SK-N-SH treated with all-trans-retinoic acid at 6 μM for 48 hours (cell line): ENCODE measurements around the gene LYG1.

Experiments
- ATAC-seq: fragments of 200-7000 bp; cut with Tn5 transposase; 3 replicates; pipeline ENCODE4 v1.9.1; 2020; ENCODE audit warnings: mild to moderate bottlenecking, moderate library complexity
- BACH2 ChIP-seq: fragments of 250-450 bp; sonication (Bioruptor Pico); IDR thresholded peaks from 2 replicates; pipeline ENCODE4 v1.9.0; 2021; ENCODE audit warnings: mild to moderate bottlenecking, borderline replicate concordance
- CSDC2 ChIP-seq: fragments of 250-450 bp; sonication (Bioruptor Pico); IDR thresholded peaks from 2 replicates; pipeline ENCODE4 v1.5.0; 2020; ENCODE audit warnings: mild to moderate bottlenecking, moderate library complexity
- ESRRG ChIP-seq: fragments of 250-450 bp; sonication (Bioruptor Pico); IDR thresholded peaks from 2 replicates; pipeline ENCODE4 v1.6.1; 2021; ENCODE audit warnings: mild to moderate bottlenecking
- GLIS3 ChIP-seq: fragments of 250-450 bp; sonication (Bioruptor Pico); IDR thresholded peaks from 2 replicates; pipeline ENCODE4 v1.5.0; 2020; ENCODE audit warnings: mild to moderate bottlenecking, moderate library complexity
- ISL1 ChIP-seq: fragments of 250-450 bp; sonication (Bioruptor Pico); IDR thresholded peaks from 2 replicates; pipeline ENCODE4 v2.1.2; 2022; ENCODE audit warnings: mild to moderate bottlenecking, moderate library complexity
- OSR1 ChIP-seq: fragments of 250-450 bp; sonication (Bioruptor Pico); IDR thresholded peaks from 2 replicates; pipeline ENCODE4 v1.8.0; 2022; ENCODE audit warnings: moderate library complexity, mild to moderate bottlenecking, inconsistent platforms
- PPARA ChIP-seq: fragments of 250-450 bp; sonication (Bioruptor Pico); IDR thresholded peaks from 2 replicates; pipeline ENCODE4 v1.5.0; 2020; ENCODE audit warnings: mild to moderate bottlenecking, borderline replicate concordance
- RARB ChIP-seq: fragments of 250-450 bp; sonication (Bioruptor Pico); IDR thresholded peaks from 2 replicates; pipeline ENCODE4 v1.8.0; 2021; ENCODE audit warnings: mild to moderate bottlenecking, moderate library complexity
- SNAI2 ChIP-seq: fragments of 250-450 bp; sonication (Bioruptor Pico); IDR thresholded peaks from 2 replicates; pipeline ENCODE4 v1.5.0; 2020; ENCODE audit warnings: mild to moderate bottlenecking, moderate library complexity
- TCF4 ChIP-seq: fragments of 250-450 bp; sonication (Bioruptor Pico); IDR thresholded peaks from 2 replicates; pipeline ENCODE4 v1.8.0; 2021; ENCODE audit warnings: mild to moderate bottlenecking, moderate library complexity, borderline replicate concordance
- TOX ChIP-seq: fragments of 250-450 bp; sonication (Bioruptor Pico); IDR thresholded peaks from 2 replicates; pipeline ENCODE4 v1.8.0; 2021; ENCODE audit warnings: mild to moderate bottlenecking, moderate library complexity, borderline replicate concordance
- ZC3H10 ChIP-seq: fragments of 250-450 bp; sonication (Bioruptor Pico); IDR thresholded peaks from 2 replicates; pipeline ENCODE4 v1.5.1; 2021; ENCODE audit warnings: mild to moderate bottlenecking, moderate library complexity
- ZFP3 ChIP-seq: fragments of 250-450 bp; sonication (Bioruptor Pico); IDR thresholded peaks from 2 replicates; pipeline ENCODE4 v1.5.0; 2020; ENCODE audit warnings: mild to moderate bottlenecking, moderate library complexity
- ZFP30 ChIP-seq: fragments of 450-650 bp; formaldehyde crosslinking; IDR thresholded peaks from 2 replicates; pipeline ENCODE4 v1.5.0; 2022; ENCODE audit warnings: mild to moderate bottlenecking, moderate library complexity
- ZNF565 ChIP-seq: fragments of 450-650 bp; formaldehyde crosslinking; conservative IDR thresholded peaks from 2 replicates; pipeline ENCODE4 v1.5.0; 2020; ENCODE audit warnings: low read depth, mild to moderate bottlenecking, moderate library complexity
- ZNF70 ChIP-seq: fragments of 450-650 bp; formaldehyde crosslinking; IDR thresholded peaks from 2 replicates; pipeline ENCODE4 v1.5.0; 2020; ENCODE audit warnings: mild to moderate bottlenecking, moderate library complexity
- ZNF8 ChIP-seq: fragments of 450-650 bp; formaldehyde crosslinking; IDR thresholded peaks from 2 replicates; pipeline ENCODE4 v1.5.0; 2020; ENCODE audit warnings: mild to moderate bottlenecking, moderate library complexity
- TF ChIP-seq, protein P1 (sequence below): fragments of 250-450 bp; sonication (Bioruptor Pico); IDR thresholded peaks from 2 replicates; pipeline ENCODE4 v1.5.1; 2020; ENCODE audit warnings: low read depth, mild to moderate bottlenecking, moderate library complexity
- TF ChIP-seq, protein P2 (sequence below): fragments of 250-450 bp; sonication (Bioruptor Pico); IDR thresholded peaks from 2 replicates; pipeline ENCODE4 v1.5.1; 2021; ENCODE audit warnings: mild to moderate bottlenecking, moderate library complexity
- TF ChIP-seq, protein P3 (sequence below): fragments of 250-450 bp; sonication (Bioruptor Pico); IDR thresholded peaks from 2 replicates; pipeline ENCODE4 v1.8.0; 2021; ENCODE audit warnings: low read depth, mild to moderate bottlenecking, moderate library complexity, borderline replicate concordance
- TF ChIP-seq, protein P4 (sequence below): fragments of 250-450 bp; sonication (Bioruptor Pico); IDR thresholded peaks from 2 replicates; pipeline ENCODE4 v1.8.0; 2020; ENCODE audit warnings: mild to moderate bottlenecking, moderate library complexity, borderline replicate concordance
- TF ChIP-seq, protein P5 (sequence below): fragments of 250-450 bp; sonication (Bioruptor Pico); IDR thresholded peaks from 2 replicates; pipeline ENCODE4 v1.5.0; 2020; ENCODE audit warnings: mild to moderate bottlenecking, moderate library complexity

The LYG1 gene

DNA sequence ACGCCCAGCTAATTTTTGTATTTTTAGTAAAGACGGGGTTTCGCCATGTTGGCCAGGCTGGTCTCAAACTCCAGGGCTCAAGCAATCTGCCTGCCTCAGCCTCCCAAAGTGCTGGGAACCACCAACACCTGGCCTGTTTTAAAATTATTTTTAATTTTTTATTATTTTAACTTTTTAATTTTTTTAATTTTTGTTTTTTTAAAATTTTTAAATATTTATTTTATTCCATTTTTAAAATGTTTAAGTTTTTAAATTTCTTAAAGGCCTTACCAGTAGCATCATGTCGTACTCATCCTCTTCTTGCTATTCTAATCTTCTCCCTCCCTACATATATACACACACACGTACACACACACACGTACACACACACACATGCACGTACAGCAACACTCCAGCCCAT is 1.4 kb downstream of the LYG1 start:
- no peak for ATAC-seq
- TF ChIP-seq TCF4 (CRISPR knock-in tag) (no peak), RARB (CRISPR knock-in tag) (no peak), ZNF565 (CRISPR knock-in tag) (no peak), ZFP3 (no peak), CSDC2 (no peak), ZNF70 (CRISPR knock-in tag) (no peak), ESRRG (CRISPR knock-in tag) (no peak)
- TF ChIP-seq, protein P1, sequence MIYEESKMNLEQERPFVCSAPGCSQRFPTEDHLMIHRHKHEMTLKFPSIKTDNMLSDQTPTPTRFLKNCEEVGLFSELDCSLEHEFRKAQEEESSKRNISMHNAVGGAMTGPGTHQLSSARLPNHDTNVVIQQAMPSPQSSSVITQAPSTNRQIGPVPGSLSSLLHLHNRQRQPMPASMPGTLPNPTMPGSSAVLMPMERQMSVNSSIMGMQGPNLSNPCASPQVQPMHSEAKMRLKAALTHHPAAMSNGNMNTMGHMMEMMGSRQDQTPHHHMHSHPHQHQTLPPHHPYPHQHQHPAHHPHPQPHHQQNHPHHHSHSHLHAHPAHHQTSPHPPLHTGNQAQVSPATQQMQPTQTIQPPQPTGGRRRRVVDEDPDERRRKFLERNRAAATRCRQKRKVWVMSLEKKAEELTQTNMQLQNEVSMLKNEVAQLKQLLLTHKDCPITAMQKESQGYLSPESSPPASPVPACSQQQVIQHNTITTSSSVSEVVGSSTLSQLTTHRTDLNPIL (CRISPR knock-in tag), result no peak

DNA sequence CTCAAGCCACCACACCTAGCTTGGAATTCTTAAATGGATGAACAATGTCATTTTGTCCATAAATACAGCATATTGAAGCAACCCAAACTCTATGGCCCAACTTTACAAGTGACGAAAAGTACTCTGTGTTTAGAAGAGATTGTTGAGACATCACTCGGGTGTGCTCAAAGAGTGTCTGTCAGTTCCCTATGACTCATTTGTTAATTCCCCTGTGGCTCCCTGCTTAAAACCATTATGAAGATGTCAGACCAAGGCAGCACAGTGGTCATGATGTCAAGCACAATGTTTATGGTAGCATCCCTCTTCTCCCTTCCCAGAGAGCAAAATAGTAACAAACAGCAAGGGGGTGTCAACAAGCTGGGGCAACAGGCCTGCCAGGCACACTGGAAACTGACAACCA is 3.0 kb downstream of the LYG1 start:
- TF ChIP-seq, protein P2, sequence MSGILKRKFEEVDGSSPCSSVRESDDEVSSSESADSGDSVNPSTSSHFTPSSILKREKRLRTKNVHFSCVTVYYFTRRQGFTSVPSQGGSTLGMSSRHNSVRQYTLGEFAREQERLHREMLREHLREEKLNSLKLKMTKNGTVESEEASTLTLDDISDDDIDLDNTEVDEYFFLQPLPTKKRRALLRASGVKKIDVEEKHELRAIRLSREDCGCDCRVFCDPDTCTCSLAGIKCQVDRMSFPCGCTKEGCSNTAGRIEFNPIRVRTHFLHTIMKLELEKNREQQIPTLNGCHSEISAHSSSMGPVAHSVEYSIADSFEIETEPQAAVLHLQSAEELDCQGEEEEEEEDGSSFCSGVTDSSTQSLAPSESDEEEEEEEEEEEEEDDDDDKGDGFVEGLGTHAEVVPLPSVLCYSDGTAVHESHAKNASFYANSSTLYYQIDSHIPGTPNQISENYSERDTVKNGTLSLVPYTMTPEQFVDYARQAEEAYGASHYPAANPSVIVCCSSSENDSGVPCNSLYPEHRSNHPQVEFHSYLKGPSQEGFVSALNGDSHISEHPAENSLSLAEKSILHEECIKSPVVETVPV (CRISPR knock-in tag), result no peak
- no peak for TF ChIP-seq PPARA
- TF ChIP-seq TCF4 (CRISPR knock-in tag), result no peak
- TF ChIP-seq RARB (CRISPR knock-in tag), result no peak
- no peak for TF ChIP-seq OSR1
- TF ChIP-seq, protein P3, sequence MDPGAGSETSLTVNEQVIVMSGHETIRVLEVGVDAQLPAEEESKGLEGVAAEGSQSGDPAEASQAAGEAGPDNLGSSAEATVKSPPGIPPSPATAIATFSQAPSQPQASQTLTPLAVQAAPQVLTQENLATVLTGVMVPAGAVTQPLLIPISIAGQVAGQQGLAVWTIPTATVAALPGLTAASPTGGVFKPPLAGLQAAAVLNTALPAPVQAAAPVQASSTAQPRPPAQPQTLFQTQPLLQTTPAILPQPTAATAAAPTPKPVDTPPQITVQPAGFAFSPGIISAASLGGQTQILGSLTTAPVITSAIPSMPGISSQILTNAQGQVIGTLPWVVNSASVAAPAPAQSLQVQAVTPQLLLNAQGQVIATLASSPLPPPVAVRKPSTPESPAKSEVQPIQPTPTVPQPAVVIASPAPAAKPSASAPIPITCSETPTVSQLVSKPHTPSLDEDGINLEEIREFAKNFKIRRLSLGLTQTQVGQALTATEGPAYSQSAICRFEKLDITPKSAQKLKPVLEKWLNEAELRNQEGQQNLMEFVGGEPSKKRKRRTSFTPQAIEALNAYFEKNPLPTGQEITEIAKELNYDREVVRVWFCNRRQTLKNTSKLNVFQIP (CRISPR knock-in tag), result no peak
- no peak for TF ChIP-seq BACH2
- TF ChIP-seq, protein P4, sequence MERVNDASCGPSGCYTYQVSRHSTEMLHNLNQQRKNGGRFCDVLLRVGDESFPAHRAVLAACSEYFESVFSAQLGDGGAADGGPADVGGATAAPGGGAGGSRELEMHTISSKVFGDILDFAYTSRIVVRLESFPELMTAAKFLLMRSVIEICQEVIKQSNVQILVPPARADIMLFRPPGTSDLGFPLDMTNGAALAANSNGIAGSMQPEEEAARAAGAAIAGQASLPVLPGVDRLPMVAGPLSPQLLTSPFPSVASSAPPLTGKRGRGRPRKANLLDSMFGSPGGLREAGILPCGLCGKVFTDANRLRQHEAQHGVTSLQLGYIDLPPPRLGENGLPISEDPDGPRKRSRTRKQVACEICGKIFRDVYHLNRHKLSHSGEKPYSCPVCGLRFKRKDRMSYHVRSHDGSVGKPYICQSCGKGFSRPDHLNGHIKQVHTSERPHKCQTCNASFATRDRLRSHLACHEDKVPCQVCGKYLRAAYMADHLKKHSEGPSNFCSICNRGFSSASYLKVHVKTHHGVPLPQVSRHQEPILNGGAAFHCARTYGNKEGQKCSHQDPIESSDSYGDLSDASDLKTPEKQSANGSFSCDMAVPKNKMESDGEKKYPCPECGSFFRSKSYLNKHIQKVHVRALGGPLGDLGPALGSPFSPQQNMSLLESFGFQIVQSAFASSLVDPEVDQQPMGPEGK (CRISPR knock-in tag), result no peak
- TF ChIP-seq ZFP3, result no peak
- TF ChIP-seq, protein P5, sequence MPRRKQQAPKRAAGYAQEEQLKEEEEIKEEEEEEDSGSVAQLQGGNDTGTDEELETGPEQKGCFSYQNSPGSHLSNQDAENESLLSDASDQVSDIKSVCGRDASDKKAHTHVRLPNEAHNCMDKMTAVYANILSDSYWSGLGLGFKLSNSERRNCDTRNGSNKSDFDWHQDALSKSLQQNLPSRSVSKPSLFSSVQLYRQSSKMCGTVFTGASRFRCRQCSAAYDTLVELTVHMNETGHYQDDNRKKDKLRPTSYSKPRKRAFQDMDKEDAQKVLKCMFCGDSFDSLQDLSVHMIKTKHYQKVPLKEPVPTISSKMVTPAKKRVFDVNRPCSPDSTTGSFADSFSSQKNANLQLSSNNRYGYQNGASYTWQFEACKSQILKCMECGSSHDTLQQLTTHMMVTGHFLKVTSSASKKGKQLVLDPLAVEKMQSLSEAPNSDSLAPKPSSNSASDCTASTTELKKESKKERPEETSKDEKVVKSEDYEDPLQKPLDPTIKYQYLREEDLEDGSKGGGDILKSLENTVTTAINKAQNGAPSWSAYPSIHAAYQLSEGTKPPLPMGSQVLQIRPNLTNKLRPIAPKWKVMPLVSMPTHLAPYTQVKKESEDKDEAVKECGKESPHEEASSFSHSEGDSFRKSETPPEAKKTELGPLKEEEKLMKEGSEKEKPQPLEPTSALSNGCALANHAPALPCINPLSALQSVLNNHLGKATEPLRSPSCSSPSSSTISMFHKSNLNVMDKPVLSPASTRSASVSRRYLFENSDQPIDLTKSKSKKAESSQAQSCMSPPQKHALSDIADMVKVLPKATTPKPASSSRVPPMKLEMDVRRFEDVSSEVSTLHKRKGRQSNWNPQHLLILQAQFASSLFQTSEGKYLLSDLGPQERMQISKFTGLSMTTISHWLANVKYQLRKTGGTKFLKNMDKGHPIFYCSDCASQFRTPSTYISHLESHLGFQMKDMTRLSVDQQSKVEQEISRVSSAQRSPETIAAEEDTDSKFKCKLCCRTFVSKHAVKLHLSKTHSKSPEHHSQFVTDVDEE, result no peak
- TF ChIP-seq ZNF565 (CRISPR knock-in tag), result no peak
- no peak for TF ChIP-seq GLIS3
- TF ChIP-seq TOX (CRISPR knock-in tag), result no peak
- TF ChIP-seq ESRRG (CRISPR knock-in tag), result no peak
- TF ChIP-seq ZC3H10 (CRISPR knock-in tag), result no peak
- no peak for TF ChIP-seq ZNF8 (CRISPR knock-in tag)
- no peak for TF ChIP-seq CSDC2
- TF ChIP-seq ZFP30 (CRISPR knock-in tag), result no peak
- no peak for TF ChIP-seq ISL1 (CRISPR knock-in tag)
- no peak for TF ChIP-seq SNAI2
- no peak for ATAC-seq

DNA sequence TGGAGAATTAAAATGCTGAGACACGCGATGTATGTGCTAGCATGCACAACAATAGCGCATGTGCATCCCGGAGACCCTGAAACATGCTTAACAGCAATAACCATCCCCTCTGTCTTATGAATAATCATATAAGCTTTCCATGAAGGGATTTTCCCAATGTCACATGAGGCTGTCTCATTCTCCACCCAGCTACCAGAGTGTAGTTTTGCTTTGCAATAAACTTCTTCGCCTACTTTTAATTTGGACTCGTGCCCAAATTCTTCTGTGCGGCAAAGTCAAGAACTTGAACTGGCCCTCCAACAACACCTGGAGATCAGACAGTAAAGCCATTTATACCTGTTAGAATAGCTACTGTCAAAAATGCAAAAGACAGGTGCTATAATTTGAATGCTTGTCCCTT is 15.5 kb downstream of the LYG1 start:
- TF ChIP-seq ZNF565 (CRISPR knock-in tag) (no peak), GLIS3 (no peak), ISL1 (CRISPR knock-in tag) (no peak), PPARA (no peak), ZFP30 (CRISPR knock-in tag) (no peak)
- TF ChIP-seq, protein P2 (CRISPR knock-in tag), result no peak
- TF ChIP-seq, all 23 proteins: peak for 0
- no peak for ATAC-seq
